ENCODE data around the gene ZNF521. TPM values are rescaled to one million over a fixed set of nuclear protein-coding genes. Genes with fewer than 3 reads are reported as not detected.

Gene ZNF521
- total RNA-seq, 3 donors from 2014 or later, result 30.2 to 67.5 (median 51.8) TPM

- no peaks in the 10 kb centered on the region for H3K4me1 ChIP-seq
- intact Hi-C loops (cut with DNase I; ENCODE audit: low total_unique reads), result no loop called here
- H3K36me3 ChIP-seq, result no peaks in the 10 kb centered on the region
- no peaks in the 10 kb centered on the region for H3K9me3 ChIP-seq
- no peaks in the 10 kb centered on the region for H3K27me3 ChIP-seq
- no peak overlapping the region for H3K4me3 ChIP-seq
- no peak overlapping the region for H3K27ac ChIP-seq
- no peak for TF ChIP-seq CTCF (IDR thresholded peaks at IDR 0.05)
- no peak for TF ChIP-seq POLR2AphosphoS5 (IDR thresholded peaks at IDR 0.05)
- TF ChIP-seq POLR2A (IDR thresholded peaks at IDR 0.05), result no peak
- no peak for DNase-seq (ENCODE audit: low spot score in 2 of 2)
Measured at GRCh38 chr18:25335676-25336075, 16.3 kb downstream of the ZNF521 start.

GRCh38 chr18:25335062-25335461, 16.9 kb downstream of the ZNF521 start:
- TF ChIP-seq POLR2A (IDR thresholded peaks at IDR 0.05) (no peak), CTCF (IDR thresholded peaks at IDR 0.05) (no peak), POLR2AphosphoS5 (IDR thresholded peaks at IDR 0.05) (no peak)
- DNase-seq (ENCODE audit: low spot score in 2 of 2), result no peak
- H3K9me3 ChIP-seq, result no peaks in the 10 kb centered on the region
- H3K27ac ChIP-seq, result no peak overlapping the region
- intact Hi-C loops (cut with DNase I; ENCODE audit: low total_unique reads), result no loop called here
- H3K4me1 ChIP-seq, result no peaks in the 10 kb centered on the region
- H3K4me3 ChIP-seq, result no peak overlapping the region
- H3K36me3 ChIP-seq, result no peaks in the 10 kb centered on the region
- H3K27me3 ChIP-seq, result no peaks in the 10 kb centered on the region

GRCh38 chr18:25334588-25334987, 17.4 kb downstream of the ZNF521 start:
- Histone ChIP-seq H3K36me3 (no peaks in the 10 kb centered on the region), H3K27me3 (no peaks in the 10 kb centered on the region), H3K4me3 (no peak overlapping the region), H3K27ac (no peak overlapping the region), H3K4me1 (no peaks in the 10 kb centered on the region), H3K9me3 (no peaks in the 10 kb centered on the region)
- intact Hi-C loops (cut with DNase I; ENCODE audit: low total_unique reads), result no loop called here
- DNase-seq (ENCODE audit: low spot score in 2 of 2), result no peak
- no peak for TF ChIP-seq CTCF (IDR thresholded peaks at IDR 0.05)
- no peak for TF ChIP-seq POLR2A (IDR thresholded peaks at IDR 0.05)
- TF ChIP-seq POLR2AphosphoS5 (IDR thresholded peaks at IDR 0.05), result no peak

- TF ChIP-seq CTCF (IDR thresholded peaks at IDR 0.05) (no peak), POLR2AphosphoS5 (IDR thresholded peaks at IDR 0.05) (no peak), POLR2A (IDR thresholded peaks at IDR 0.05) (no peak)
- DNase-seq (ENCODE audit: low spot score in 2 of 2), result no peak
- Histone ChIP-seq H3K27ac (no peak overlapping the region), H3K9me3 (no peaks in the 10 kb centered on the region), H3K4me1 (no peaks in the 10 kb centered on the region), H3K36me3 (no peaks in the 10 kb centered on the region), H3K4me3 (no peak overlapping the region), H3K27me3 (no peaks in the 10 kb centered on the region)
- intact Hi-C loops (cut with DNase I; ENCODE audit: low total_unique reads), result no loop called here
Measured at GRCh38 chr18:25332002-25332401, 20.0 kb downstream of the ZNF521 start.

- no peaks in the 10 kb centered on the region for H3K36me3 ChIP-seq
- H3K9me3 ChIP-seq, result no peaks in the 10 kb centered on the region
- DNase-seq (ENCODE audit: low spot score in 2 of 2), result no peak
- intact Hi-C loops (cut with DNase I; ENCODE audit: low total_unique reads), result no loop called here
- H3K4me3 ChIP-seq, result no peak overlapping the region
- peaks cover 0 to 7% of the 10 kb centered on the region in 2 donors for H3K4me1 ChIP-seq
- no peaks in the 10 kb centered on the region for H3K27me3 ChIP-seq
- TF ChIP-seq CTCF (IDR thresholded peaks at IDR 0.05), result no peak
- no peak for TF ChIP-seq POLR2A (IDR thresholded peaks at IDR 0.05)
- no peak for TF ChIP-seq POLR2AphosphoS5 (IDR thresholded peaks at IDR 0.05)
- H3K27ac ChIP-seq, result no peak overlapping the region
Measured at GRCh38 chr18:25329783-25330182, 22.2 kb downstream of the ZNF521 start.

Measured in breast epithelium (tissue), 4 donors.